Breast epithelium (tissue), 4 donors: Measurements from ENCODE around the gene NAPB. TPM values are rescaled to one million over a fixed set of nuclear protein-coding genes. Genes with fewer than 3 reads are reported as not detected.

Experiments
- DNase-seq, 2 donors: peaks; one replicate each; pipeline ENCODE4 v3.0.0-alpha.2; 2019; ENCODE audit warnings: low spot score in 2 of 2
- H3K27ac ChIP-seq, 2 donors: fragments of 200-600 bp; sonication (generic) in 1 of 2; one replicate each; pipeline ENCODE4 v1.5.1; 2016 to 2019; ENCODE audit warnings: mild to moderate bottlenecking in 1 of 2
- H3K27me3 ChIP-seq, 2 donors: fragments of 200-600 bp; sonication (generic) in 1 of 2; one replicate each; pipeline versions ENCODE4 v1.5.1 to v1.6.0; 2017 to 2019; ENCODE audit warnings: control low read depth in 1 of 2, mild to moderate bottlenecking in 1 of 2
- H3K36me3 ChIP-seq: fragments of 200-600 bp; one replicate; pipeline ENCODE4 v1.5.1; 2019
- H3K4me1 ChIP-seq, 2 donors: fragments of 200-600 bp; sonication (generic); one replicate each; pipeline ENCODE4 v1.5.1; 2016 to 2019; ENCODE audit warnings: control low read depth in 1 of 2
- H3K4me3 ChIP-seq, 3 donors: fragments of 200-600 bp; sonication (generic); 1 replicate in 2 of 3; 2 replicates in 1 of 3; pipeline ENCODE4 v1.5.1; 2016 to 2019; ENCODE audit warnings: mild to moderate bottlenecking in 3 of 3, moderate library complexity in 2 of 3
- H3K9me3 ChIP-seq, 2 donors: fragments of 200-600 bp; sonication (generic) in 1 of 2; one replicate each; pipeline ENCODE4 v1.5.1; 2016 to 2019; ENCODE audit warnings: control low read depth in 1 of 2
- CTCF ChIP-seq, 3 donors: fragments of 450-650 bp; IDR thresholded peaks; one replicate each; pipeline ENCODE4 v1.5.1; 2016 to 2017; ENCODE audit warnings: antibody characterized with exemption in 3 of 3, mild to moderate bottlenecking in 3 of 3, moderate library complexity in 3 of 3
- POLR2A ChIP-seq: fragments of 450-650 bp; IDR thresholded peaks from one replicate; pipeline ENCODE4 v1.6.1; 2016; ENCODE audit warnings: antibody characterized with exemption, mild to moderate bottlenecking, moderate library complexity
- POLR2AphosphoS5 ChIP-seq, 3 donors: sonication (generic); formaldehyde crosslinking; IDR thresholded peaks; one replicate each; pipeline ENCODE4 v1.6.1; 2017; ENCODE audit warnings: antibody characterized with exemption in 3 of 3
- intact Hi-C: fragments of 100-400 bp; cut with DNase I; formaldehyde crosslinking; loops from one replicate; pipeline ENCODE4 v1.15.1; 2023; ENCODE audit warnings: low total_unique reads
- total RNA-seq, 3 donors: library from RNA; depleted of rRNA; stranded (reverse); fragments of >200 nt; gene quantifications; one replicate each; pipeline ENCODE4 v1.1.0, GENCODE V29; 2016

Gene NAPB
- total RNA-seq, 3 donors from 2014 or later: 10.4 to 20.1 (median 16.1) TPM

GRCh38 chr20:23332467-23332866 lies 88.8 kb downstream of the NAPB start:
- intact Hi-C loops: no loop called here
- H3K9me3 ChIP-seq: no peaks in the 10 kb centered on the region
- H3K36me3 ChIP-seq: no peaks in the 10 kb centered on the region
- DNase-seq: no peak
- H3K4me1 ChIP-seq: no peaks in the 10 kb centered on the region
- no peaks in the 10 kb centered on the region for H3K27me3 ChIP-seq
- no peak overlapping the region for H3K4me3 ChIP-seq
- no peak overlapping the region for H3K27ac ChIP-seq
- TF ChIP-seq CTCF (IDR thresholded peaks at IDR 0.05) (no peak), POLR2AphosphoS5 (IDR thresholded peaks at IDR 0.05) (no peak), POLR2A (no peak)

GRCh38 chr20:23331450-23332350 lies 89.6 kb downstream of the NAPB start:
- H3K4me1 ChIP-seq: no peaks in the 10 kb centered on the region
- intact Hi-C loops: no loop called here
- no peak for DNase-seq
- TF ChIP-seq POLR2AphosphoS5 (IDR thresholded peaks at IDR 0.05) (no peak), CTCF (IDR thresholded peaks at IDR 0.05) (no peak), POLR2A (no peak)
- H3K36me3 ChIP-seq: no peaks in the 10 kb centered on the region
- H3K9me3 ChIP-seq: no peaks in the 10 kb centered on the region
- no peaks in the 10 kb centered on the region for H3K27me3 ChIP-seq
- H3K4me3 ChIP-seq: no peak overlapping the region
- peak overlapping the region in 1 of 2 donors; percentile 12 for H3K27ac ChIP-seq

GRCh38 chr20:23327617-23328333 lies 93.5 kb downstream of the NAPB start:
- peak in 1 of 2 donors; percentile 28 for DNase-seq
- H3K4me1 ChIP-seq: no peaks in the 10 kb centered on the region

GRCh38 chr20:23326774-23327173 lies 94.5 kb downstream of the NAPB start:
- no peaks in the 10 kb centered on the region for H3K36me3 ChIP-seq
- TF ChIP-seq POLR2A: no peak
- H3K4me3 ChIP-seq: no peak overlapping the region
- no peaks in the 10 kb centered on the region for H3K4me1 ChIP-seq
- intact Hi-C loops: no loop called here
- no peaks in the 10 kb centered on the region for H3K9me3 ChIP-seq
- DNase-seq: peak in 1 of 2 donors; percentile 39
- H3K27ac ChIP-seq: no peak overlapping the region
- H3K27me3 ChIP-seq: no peaks in the 10 kb centered on the region

More at GRCh38 chr20:23327617-23328333, 93.5 kb downstream of the NAPB start:
- Histone ChIP-seq H3K36me3 (no peaks in the 10 kb centered on the region), H3K4me3 (no peak overlapping the region), H3K27me3 (no peaks in the 10 kb centered on the region), H3K9me3 (no peaks in the 10 kb centered on the region), H3K27ac (no peak overlapping the region)
- TF ChIP-seq POLR2A (no peak), POLR2AphosphoS5 (IDR thresholded peaks at IDR 0.05) (no peak), CTCF (IDR thresholded peaks at IDR 0.05) (no peak)
- intact Hi-C loops: no loop called here

- no peak for DNase-seq
- H3K36me3 ChIP-seq: no peaks in the 10 kb centered on the region
- H3K4me3 ChIP-seq: no peak overlapping the region
- H3K9me3 ChIP-seq: peaks cover 0 to 7% of the 10 kb centered on the region in 2 donors
- TF ChIP-seq POLR2AphosphoS5 (IDR thresholded peaks at IDR 0.05): no peak
- intact Hi-C loops: no loop called here
- H3K27me3 ChIP-seq: no peaks in the 10 kb centered on the region
- no peak overlapping the region for H3K27ac ChIP-seq
- no peaks in the 10 kb centered on the region for H3K4me1 ChIP-seq
These were observed 96.2 kb downstream of the NAPB start for GRCh38 chr20:23325107-23325506.

Other genes with a start within 250 kb of the NAPB start
- 10 to 100 TPM; 25.9 to 42.9 (median 33.2) TPM for gene NXT1, start 70.7 kb downstream of the NAPB start, total RNA-seq
- 10 to 100 TPM; 19.0 to 24.3 (median 19.9) TPM for gene GZF1, start 59.3 kb downstream of the NAPB start, total RNA-seq
- not detected for gene CSTL1, start 18.2 kb upstream of the NAPB start, total RNA-seq
- not detected for gene CST11, start 31.4 kb upstream of the NAPB start, total RNA-seq
- gene CST8, start 69.6 kb upstream of the NAPB start, total RNA-seq: not detected
- gene CST9L, start 147.0 kb upstream of the NAPB start, total RNA-seq: not detected
- gene CST9, start 184.4 kb upstream of the NAPB start, total RNA-seq: 1 to 10 TPM in 1 of 3 donors, not detected in 2; 2.3 TPM
- gene CST3, start 216.5 kb upstream of the NAPB start, total RNA-seq: 1,000 to 10,000 TPM in 1 of 3 donors, 100 to 1,000 TPM in 2; 498 to 1,982 (median 699) TPM